Neuronal stem cell (in vitro differentiated cells): ENCODE measurements around the gene A2M.

ENCODE experiments used
- DNase-seq: peaks from one replicate; pipeline ENCODE4 v3.0.0-alpha.2; 2013; ENCODE audit warnings: low spot score
- H2AFZ ChIP-seq: one replicate; pipeline ENCODE4 v1.6.1; 2013; ENCODE audit warnings: mild to moderate bottlenecking, low read length, inconsistent platforms
- H2AK5ac ChIP-seq: 2 replicates; pipeline ENCODE4 v1.6.1; 2013; ENCODE audit warnings: low read depth, mild to moderate bottlenecking, inconsistent platforms, low read length, moderate library complexity, mixed read lengths
- H2BK120ac ChIP-seq: 2 replicates; pipeline ENCODE4 v1.6.1; 2013; ENCODE audit warnings: low read depth, mild to moderate bottlenecking, inconsistent platforms, low read length, moderate library complexity, mixed read lengths
- H2BK12ac ChIP-seq: one replicate; pipeline ENCODE4 v1.6.1; 2013; ENCODE audit warnings: low read length, inconsistent platforms
- H2BK15ac ChIP-seq: 2 replicates; pipeline ENCODE4 v1.6.1; 2013; ENCODE audit warnings: mild to moderate bottlenecking, low read length, inconsistent platforms, mixed read lengths
- H2BK5ac ChIP-seq: one replicate; pipeline ENCODE4 v1.6.1; 2013; ENCODE audit warnings: inconsistent platforms, mild to moderate bottlenecking, low read length, moderate library complexity
- H3K14ac ChIP-seq: one replicate; pipeline ENCODE4 v1.6.1; 2013; ENCODE audit warnings: low read length, inconsistent platforms
- H3K18ac ChIP-seq: 2 replicates; pipeline ENCODE4 v1.6.1; 2013; ENCODE audit warnings: low read length, inconsistent platforms
- H3K23ac ChIP-seq: 2 replicates; pipeline ENCODE4 v1.6.1; 2013; ENCODE audit warnings: low read depth, mild to moderate bottlenecking, mixed read lengths, low read length, inconsistent platforms; ENCODE audit not compliant: poor library complexity
- H3K27ac ChIP-seq: replicated peaks from 3 replicates; pipeline ENCODE4 v1.5.1; 2013; ENCODE audit warnings: low read length, inconsistent platforms
- H3K27me3 ChIP-seq, 3 experiments: 2 replicates each; pipeline ENCODE4 v1.6.1; 2013; ENCODE audit warnings: low read length in 3 of 3, mild to moderate bottlenecking in 2 of 3, inconsistent platforms in 1 of 3, low read depth in 1 of 3, mixed read lengths in 1 of 3, moderate library complexity in 1 of 3; ENCODE audit not compliant: control insufficient read depth in 3 of 3, insufficient read depth in 3 of 3
- H3K36me3 ChIP-seq, 2 donors: replicated peaks in 1 of 2; 2 replicates each; pipeline ENCODE4 v1.6.1; 2013; ENCODE audit warnings: low read length in 2 of 2; ENCODE audit not compliant: control insufficient read depth in 2 of 2, insufficient read depth in 2 of 2
- H3K4ac ChIP-seq: 2 replicates; pipeline ENCODE4 v1.6.1; 2013; ENCODE audit warnings: inconsistent platforms, mild to moderate bottlenecking, low read length, moderate library complexity
- H3K4me1 ChIP-seq, 2 donors: 1 replicate in 1 of 2; 2 replicates in 1 of 2; pipeline ENCODE4 v1.6.1; 2013; ENCODE audit warnings: low read length in 2 of 2, low read depth in 1 of 2; ENCODE audit not compliant: control insufficient read depth in 2 of 2, insufficient read depth in 1 of 2
- H3K4me2 ChIP-seq: one replicate; pipeline ENCODE4 v1.6.1; 2013; ENCODE audit warnings: mild to moderate bottlenecking, low read length, inconsistent platforms; ENCODE audit not compliant: insufficient read depth, poor library complexity, severe bottlenecking
- H3K4me3 ChIP-seq, 2 donors: 2 replicates each; pipeline ENCODE4 v1.5.1; 2013; ENCODE audit warnings: low read length in 2 of 2, mild to moderate bottlenecking in 2 of 2, inconsistent platforms in 1 of 2, moderate library complexity in 1 of 2
- H3K79me1 ChIP-seq: one replicate; pipeline ENCODE4 v1.6.1; 2013; ENCODE audit warnings: low read depth, mild to moderate bottlenecking, inconsistent platforms, low read length, moderate library complexity
- H3K9ac ChIP-seq: one replicate; pipeline ENCODE4 v1.6.1; 2013; ENCODE audit warnings: mild to moderate bottlenecking, low read depth, low read length, inconsistent platforms; ENCODE audit not compliant: poor library complexity
- H3K9me3 ChIP-seq, 2 donors: replicated peaks in 1 of 2; 2 replicates each; pipeline versions ENCODE3 to v1.6.1; 2013; ENCODE audit warnings: low read length in 2 of 2, mild to moderate bottlenecking in 2 of 2, inconsistent platforms in 1 of 2, low read depth in 1 of 2, mixed read lengths in 1 of 2, moderate library complexity in 1 of 2; ENCODE audit not compliant: control insufficient read depth in 2 of 2, insufficient read depth in 1 of 2
- H4K8ac ChIP-seq: one replicate; pipeline ENCODE4 v1.6.1; 2013; ENCODE audit warnings: low read depth, mild to moderate bottlenecking, inconsistent platforms, low read length, moderate library complexity
- H4K91ac ChIP-seq: one replicate; pipeline ENCODE4 v1.6.1; 2013; ENCODE audit warnings: low read length, low read depth, mild to moderate bottlenecking, inconsistent platforms; ENCODE audit not compliant: poor library complexity
- WGBS, 2 donors: extraction: QIAGEN DNeasy Blood & Tissue Kit; methylation state at CpG; one replicate each; pipeline ENCODE4 v1.1.7; 2013; ENCODE audit warnings: missing lambda C conversion rate in 2 of 2, mixed read lengths in 1 of 2; ENCODE audit not compliant: insufficient read length in 2 of 2, insufficient replicate concordance in 1 of 2; ENCODE audit errors: extremely low coverage in 2 of 2; 5-methylcytosine and 5-hydroxymethylcytosine counted together

A2M gene

DNA sequence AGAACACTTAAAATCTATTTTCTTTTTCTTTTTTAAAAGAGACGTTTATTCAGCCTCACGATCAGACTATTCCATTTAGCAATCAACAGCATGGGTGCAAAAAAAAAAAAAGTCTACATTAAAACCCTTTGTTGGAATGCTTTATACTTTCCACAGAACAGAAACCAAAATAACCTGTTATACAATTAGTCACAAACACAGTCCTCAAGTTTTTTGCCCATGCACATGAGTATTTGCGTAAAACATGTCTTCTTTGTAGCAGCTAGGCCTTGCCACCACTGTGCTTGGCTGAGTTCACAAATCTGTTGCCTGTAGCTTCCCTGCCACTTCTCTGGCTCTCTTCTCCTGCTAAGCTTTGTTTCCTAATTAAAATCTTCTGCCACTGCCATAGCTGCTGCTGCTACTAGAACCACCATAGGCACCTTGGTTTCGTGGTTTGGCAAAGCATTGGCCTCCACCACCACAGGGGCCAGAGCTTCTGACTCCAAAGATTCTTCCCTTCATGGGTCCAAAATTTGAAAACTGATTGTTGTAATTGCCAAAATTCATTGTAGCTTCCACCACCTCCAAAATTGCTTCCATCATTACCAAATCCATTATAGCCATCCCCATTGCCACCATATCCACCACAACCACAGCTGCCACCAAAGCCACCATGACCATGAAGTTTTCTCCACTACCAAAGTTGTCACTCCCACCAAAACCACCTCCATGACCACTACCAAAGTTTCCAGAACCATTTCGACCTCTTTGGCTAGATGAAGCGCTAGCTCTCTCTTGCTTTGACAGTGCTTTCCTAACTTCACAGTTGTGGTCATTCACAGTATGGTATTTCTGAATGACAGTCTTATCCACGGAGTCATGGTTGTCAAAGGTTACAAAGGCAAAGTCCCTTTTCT lies 88.3 kb downstream of the A2M start:
- WGBS, 2 donors = no CpG with 5 or more reads among the region's 7 CpGs
- H3K4me1 ChIP-seq = peaks cover 0 to 4% of the 10 kb centered on the region in 2 donors

DNA sequence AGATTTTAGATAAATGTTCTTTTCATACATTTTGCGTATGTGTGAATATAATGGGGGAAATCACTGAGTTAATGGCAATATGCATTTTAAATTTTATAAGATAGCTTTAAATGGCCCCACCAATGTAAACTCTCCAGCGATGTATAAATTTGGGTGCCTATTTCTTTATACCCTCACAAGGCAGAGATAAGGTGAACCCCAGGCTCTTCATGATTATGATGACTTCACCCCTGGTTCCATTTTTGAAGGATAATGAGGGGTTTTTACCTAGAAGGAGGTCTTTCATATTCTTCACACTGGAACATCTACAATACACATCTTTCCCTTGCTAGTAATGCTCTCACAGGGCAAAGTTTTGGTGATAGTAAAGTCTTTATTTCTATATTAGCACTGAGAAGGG lies 91.2 kb downstream of the A2M start:
- Histone ChIP-seq H3K9ac (no peak overlapping the region), H2BK5ac (no peak overlapping the region), H2AK5ac (no peak overlapping the region), H3K27me3 (no peaks in the 10 kb centered on the region), H3K36me3 (no peaks in the 10 kb centered on the region), H3K4me1 (no peaks in the 10 kb centered on the region), H3K9me3 (no peaks in the 10 kb centered on the region), H4K8ac (no peak overlapping the region), H3K14ac (no peak overlapping the region), H3K79me1 (no peaks in the 10 kb centered on the region), H3K27ac (no peak overlapping the region), H2BK12ac (no peak overlapping the region), H4K91ac (no peak overlapping the region), H2BK120ac (no peak overlapping the region), H2AFZ (no peak overlapping the region), H2BK15ac (no peak overlapping the region), H3K4ac (no peak overlapping the region), H3K4me3 (no peak overlapping the region), H3K18ac (no peak overlapping the region), H3K23ac (no peak overlapping the region), H3K4me2 (no peak overlapping the region)
- no peak for DNase-seq
- WGBS, 2 donors = no CpG with 5 or more reads among the region's 2 CpGs

More for the DNA sequence above, 88.3 kb downstream of the A2M start:
- Histone ChIP-seq H3K27me3 (no peaks in the 10 kb centered on the region), H4K8ac (no peak overlapping the region), H3K79me1 (no peaks in the 10 kb centered on the region), H3K27ac (no peak overlapping the region), H3K9ac (no peak overlapping the region), H3K9me3 (no peaks in the 10 kb centered on the region), H2BK12ac (no peak overlapping the region), H3K36me3 (no peaks in the 10 kb centered on the region), H2AFZ (no peak overlapping the region), H3K18ac (no peak overlapping the region), H3K14ac (no peak overlapping the region), H2AK5ac (no peak overlapping the region), H2BK120ac (no peak overlapping the region), H2BK5ac (no peak overlapping the region), H4K91ac (no peak overlapping the region), H3K4ac (no peak overlapping the region), H3K4me2 (no peak overlapping the region), H2BK15ac (no peak overlapping the region), H3K23ac (no peak overlapping the region), H3K4me3 (no peak overlapping the region)
- no peak for DNase-seq

DNA sequence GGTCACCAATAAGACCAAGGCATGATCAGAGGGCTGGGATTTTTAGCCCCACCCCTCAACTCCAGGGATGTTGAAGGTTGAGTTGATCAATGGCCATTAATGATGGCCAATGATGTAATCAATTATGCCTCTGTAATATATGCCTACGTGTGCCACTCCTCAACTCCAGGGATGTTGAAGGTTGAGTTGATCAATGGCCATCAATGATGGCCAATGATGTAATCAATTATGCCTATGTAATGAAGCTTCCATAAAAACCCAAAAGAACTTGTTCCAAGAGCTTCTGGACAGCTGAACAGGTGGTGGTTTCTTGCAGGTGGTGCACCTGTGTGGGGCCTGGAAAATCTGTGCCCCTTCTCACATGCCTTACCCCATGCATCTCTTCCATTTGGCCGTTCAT lies 93.1 kb downstream of the A2M start:
- Histone ChIP-seq H3K4me1 (no peaks in the 10 kb centered on the region), H2BK12ac (no peak overlapping the region), H4K91ac (no peak overlapping the region), H3K18ac (no peak overlapping the region), H3K27me3 (no peaks in the 10 kb centered on the region), H2AK5ac (no peak overlapping the region), H2AFZ (no peak overlapping the region), H3K4ac (no peak overlapping the region), H3K27ac (no peak overlapping the region), H3K79me1 (no peaks in the 10 kb centered on the region), H4K8ac (no peak overlapping the region), H2BK15ac (no peak overlapping the region), H3K4me3 (no peak overlapping the region), H2BK120ac (no peak overlapping the region), H3K36me3 (no peaks in the 10 kb centered on the region), H3K14ac (no peak overlapping the region), H3K9ac (no peak overlapping the region), H3K23ac (no peak overlapping the region), H2BK5ac (no peak overlapping the region), H3K4me2 (no peak overlapping the region), H3K9me3 (peaks cover 0 to 3% of the 10 kb centered on the region in 2 donors)
- no peak for DNase-seq
- WGBS, 2 donors = no CpG with 5 or more reads among the region's 2 CpGs
